H1 (cell line): ENCODE data around the gene MKLN1. TPM values are rescaled to one million over a fixed set of nuclear protein-coding genes. Genes with fewer than 3 reads are reported as not detected.

Source experiments
- CTCF ChIA-PET: fragments of 300-600 bp; sonication (Branson Sonifier 250); formaldehyde crosslinking; loops from one replicate; lab custom pipeline; 2021; ENCODE audit not compliant: partially characterized antibody; lab: Charles Lee
- POLR2A ChIA-PET: fragments of 300-600 bp; sonication (Branson Sonifier 250); formaldehyde crosslinking; loops from one replicate; lab custom pipeline; 2021; ENCODE audit warnings: inconsistent platforms; ENCODE audit not compliant: partially characterized antibody; lab: Charles Lee
- DNase-seq, 2 experiments: peaks; one replicate each; pipeline versions ENCODE4 v3.0.0 to v3.0.0-alpha.2; 2010 to 2022; ENCODE audit warnings: low spot score in 2 of 2, low read depth in 1 of 2, mixed read lengths in 1 of 2
- FAIRE-seq: peaks from 2 replicates; lab custom pipeline; 2011; peaks lifted over from hg19 to GRCh38; lab: Jason Lieb, UNC
- H2AFZ ChIP-seq: 2 replicates; pipeline ENCODE4 v1.8.1; 2012; ENCODE audit warnings: low read length, inconsistent platforms
- H2AK5ac ChIP-seq: 2 replicates; pipeline ENCODE4 v1.6.1; 2013; ENCODE audit warnings: low read depth, low read length
- H2BK120ac ChIP-seq: replicated peaks from 2 replicates; pipeline ENCODE3; 2013; ENCODE audit warnings: low read depth, low read length, inconsistent platforms
- H2BK12ac ChIP-seq: 2 replicates; pipeline ENCODE4 v1.6.1; 2013; ENCODE audit warnings: low read depth, low read length
- H2BK15ac ChIP-seq: 2 replicates; pipeline ENCODE4 v1.6.1; 2013; ENCODE audit warnings: low read length
- H2BK20ac ChIP-seq: 2 replicates; pipeline ENCODE4 v1.6.1; 2013; ENCODE audit warnings: low read length
- H2BK5ac ChIP-seq: 2 replicates; pipeline ENCODE4 v1.6.1; 2013; ENCODE audit warnings: low read depth, low read length
- H3K14ac ChIP-seq: 2 replicates; pipeline ENCODE4 v1.6.1; 2013; ENCODE audit warnings: inconsistent platforms; ENCODE audit not compliant: insufficient read length
- H3K18ac ChIP-seq: 2 replicates; pipeline ENCODE4 v1.6.1; 2013; ENCODE audit warnings: low read length; ENCODE audit errors: extremely low read depth
- H3K23ac ChIP-seq: 2 replicates; pipeline ENCODE4 v1.6.1; 2013; ENCODE audit warnings: inconsistent platforms; ENCODE audit not compliant: insufficient read length
- H3K23me2 ChIP-seq: 2 replicates; pipeline ENCODE4 v1.6.1; 2013; ENCODE audit warnings: low read depth, low read length
- H3K27ac ChIP-seq: 2 replicates; pipeline ENCODE4 v1.6.1; 2011; ENCODE audit warnings: low read depth, low read length, inconsistent platforms
- H3K27me3 ChIP-seq, 4 experiments: replicated peaks in 1 of 4; 1 replicate in 1 of 4; 2 replicates in 3 of 4; pipeline versions ENCODE4 v1.6.1 to v1.8.1; 2011 to 2013; ENCODE audit warnings: low read length in 3 of 4, mild to moderate bottlenecking in 3 of 4, inconsistent platforms in 2 of 4, mixed read lengths in 2 of 4, moderate library complexity in 1 of 4; ENCODE audit not compliant: control insufficient read depth in 3 of 4, insufficient read depth in 3 of 4; ENCODE audit errors: extremely low read depth in 1 of 4
- H3K36me3 ChIP-seq, 4 experiments: 2 replicates each; pipeline versions ENCODE4 v1.6.1 to v1.8.1; 2011 to 2013; ENCODE audit warnings: mild to moderate bottlenecking in 4 of 4, low read length in 3 of 4, moderate library complexity in 2 of 4, control low read depth in 1 of 4, inconsistent platforms in 1 of 4; ENCODE audit not compliant: insufficient read depth in 4 of 4, control insufficient read depth in 2 of 4
- H3K4ac ChIP-seq: replicated peaks from 2 replicates; pipeline ENCODE3; 2013; ENCODE audit warnings: low read length, low read depth, mixed read lengths, inconsistent platforms; ENCODE audit not compliant: insufficient read length
- H3K4me1 ChIP-seq, 4 experiments: replicated peaks in 1 of 4; 1 replicate in 1 of 4; 2 replicates in 3 of 4; pipeline versions ENCODE4 v1.6.1 to v1.8.1; 2011 to 2013; ENCODE audit warnings: low read length in 3 of 4, inconsistent platforms in 2 of 4, mixed read lengths in 1 of 4; ENCODE audit not compliant: insufficient read depth in 4 of 4, control insufficient read depth in 3 of 4
- H3K4me2 ChIP-seq, 2 experiments: 2 replicates each; pipeline versions ENCODE4 v1.6.1 to v1.8.1; 2011 to 2013; ENCODE audit warnings: low read depth in 2 of 2, low read length in 2 of 2, control low read depth in 1 of 2, inconsistent platforms in 1 of 2, mild to moderate bottlenecking in 1 of 2; ENCODE audit not compliant: insufficient read depth in 1 of 2
- H3K4me3 ChIP-seq, 4 experiments: fragments of 200-600, 300-600 bp in 1 of 4; sonication (generic), shearing (Covaris generic), sonication (Bioruptor Twin) in 1 of 4; 2 replicates each; pipeline versions ENCODE4 v1.5.1 to v1.8.1; 2011 to 2016; ENCODE audit warnings: low read length in 4 of 4, low read depth in 3 of 4, control low read depth in 2 of 4, inconsistent platforms in 2 of 4, mild to moderate bottlenecking in 2 of 4, mixed read lengths in 1 of 4, moderate library complexity in 1 of 4; ENCODE audit not compliant: insufficient read depth in 2 of 4; ENCODE audit errors: extremely low read depth in 1 of 4
- H3K56ac ChIP-seq: replicated peaks from 2 replicates; pipeline ENCODE3; 2013; ENCODE audit warnings: low read depth, mild to moderate bottlenecking, mixed read lengths, low read length, inconsistent platforms; ENCODE audit not compliant: insufficient read length
- H3K79me1 ChIP-seq: 2 replicates; pipeline ENCODE4 v1.6.1; 2013; ENCODE audit warnings: low read depth, low read length, control low read depth
- H3K79me2 ChIP-seq, 2 experiments: 2 replicates each; pipeline versions ENCODE4 v1.6.1 to v1.8.1; 2012 to 2013; ENCODE audit warnings: low read length in 2 of 2, mild to moderate bottlenecking in 2 of 2, inconsistent platforms in 1 of 2; ENCODE audit not compliant: insufficient read depth in 2 of 2, control insufficient read depth in 1 of 2
- H3K9ac ChIP-seq, 4 experiments: replicated peaks in 1 of 4; 1 replicate in 1 of 4; 2 replicates in 3 of 4; pipeline versions ENCODE4 v1.6.1 to v1.8.1; 2011 to 2013; ENCODE audit warnings: low read depth in 3 of 4, low read length in 3 of 4, control low read depth in 2 of 4, mild to moderate bottlenecking in 2 of 4, moderate library complexity in 2 of 4, inconsistent platforms in 1 of 4; ENCODE audit errors: extremely low read depth in 1 of 4
- H3K9me3 ChIP-seq, 2 experiments: 2 replicates each; pipeline versions ENCODE4 v1.6.1 to v1.8.1; 2012 to 2013; ENCODE audit warnings: mild to moderate bottlenecking in 2 of 2, moderate library complexity in 2 of 2, control low read depth in 1 of 2, inconsistent platforms in 1 of 2, low read depth in 1 of 2, low read length in 1 of 2, mixed read lengths in 1 of 2; ENCODE audit not compliant: insufficient read depth in 2 of 2
- H4K20me1 ChIP-seq, 2 experiments: replicated peaks in 1 of 2; 2 replicates each; pipeline versions ENCODE3 to v1.8.1; 2011 to 2013; ENCODE audit warnings: inconsistent platforms in 2 of 2, low read length in 2 of 2, mild to moderate bottlenecking in 1 of 2; ENCODE audit not compliant: insufficient read depth in 2 of 2, control insufficient read depth in 1 of 2
- H4K5ac ChIP-seq: 2 replicates; pipeline ENCODE4 v1.6.1; 2013; ENCODE audit warnings: low read length, low read depth, mixed read lengths, inconsistent platforms; ENCODE audit not compliant: insufficient read length
- H4K8ac ChIP-seq: 2 replicates; pipeline ENCODE4 v1.8.0; 2013; ENCODE audit warnings: mild to moderate bottlenecking, moderate library complexity, low read length, inconsistent platforms; ENCODE audit not compliant: insufficient read depth; ENCODE audit errors: extremely low read depth
- H4K91ac ChIP-seq: replicated peaks from 2 replicates; pipeline ENCODE3; 2013; ENCODE audit warnings: low read length, mixed read lengths, inconsistent platforms; ENCODE audit not compliant: insufficient read length
- ATF3 ChIP-seq: IDR thresholded peaks from 2 replicates; pipeline ENCODE4 v1.6.1; 2011; ENCODE audit warnings: low read depth, mild to moderate bottlenecking, low read length; ENCODE audit not compliant: insufficient read depth
- MAX ChIP-seq: IDR thresholded peaks from 2 replicates; pipeline ENCODE4 v1.6.1; 2012; ENCODE audit warnings: inconsistent platforms
- PHF8 ChIP-seq: fragments of 200-600 bp; sonication (generic); conservative IDR thresholded peaks from 2 replicates; pipeline ENCODE4 v1.7.1; 2012; ENCODE audit warnings: low read depth, mild to moderate bottlenecking, inconsistent platforms, low read length, moderate library complexity
- POLR2A ChIP-seq, 2 experiments: IDR thresholded peaks; 1 replicate in 1 of 2; 2 replicates in 1 of 2; pipeline ENCODE4 v1.6.1; 2011; ENCODE audit warnings: low read depth in 2 of 2, low read length in 2 of 2, mild to moderate bottlenecking in 2 of 2; ENCODE audit errors: control extremely low read depth in 1 of 2
- POLR2AphosphoS5 ChIP-seq: IDR thresholded peaks from 2 replicates; pipeline ENCODE4 v1.6.1; 2011; ENCODE audit warnings: low read depth, low read length
- TAF7 ChIP-seq: optimal IDR thresholded peaks from 2 replicates; pipeline ENCODE3; 2011; ENCODE audit warnings: low read depth, mild to moderate bottlenecking, inconsistent platforms, low read length, moderate library complexity, borderline replicate concordance
- WGBS, 2 experiments: shearing (Covaris generic) in 1 of 2; methylation state at CpG; one replicate each; pipeline versions ENCODE4 v1.1.6 to v1.1.7; 2013 to 2015; ENCODE audit warnings: low lambda C conversion rate in 2 of 2, mixed read lengths in 2 of 2, inconsistent platforms in 1 of 2, low coverage in 1 of 2, missing lambda C conversion rate in 1 of 2; ENCODE audit not compliant: insufficient replicate concordance in 2 of 2, insufficient coverage in 1 of 2, insufficient read length in 1 of 2; ENCODE audit errors: extremely low coverage in 1 of 2, missing lambda C conversion rate in 1 of 2; 5-methylcytosine and 5-hydroxymethylcytosine counted together
- polyA plus RNA-seq, 7 experiments: library from polyadenylated mRNA; depleted of rRNA in 3 of 7; stranded (reverse) in 5 of 7; unstranded in 2 of 7; fragments of >200 nt in 5 of 7; fragments of 200-250 nt in 2 of 7; gene quantifications; 1 replicate in 5 of 7; 2 replicates in 1 of 7; 4 replicates in 1 of 7; pipeline versions ENCODE4 v1.2.1 to v1.2.3, GENCODE V29; 2011 to 2013; ENCODE audit warnings: missing spikeins in 2 of 7, mixed read lengths in 2 of 7
- total RNA-seq: library from RNA; stranded (reverse); fragmentation: NEBNext Ultra II Directional; extraction: Animal tissue kit (Norgen Biotek cat#: 25700); gene quantifications from 2 replicates; pipeline ENCODE4 v1.2.1, GENCODE V29; 2021

MKLN1 gene
- total and polyA plus RNA-seq, 2 of the 8 experiments (the other 6 are each of a cell fraction or from before 2014, with no cell fraction given) = 22.3 to 50.9 TPM

GRCh38 chr7:131533151-131533559 lies 205.5 kb downstream of the MKLN1 start:
- Histone ChIP-seq H4K5ac (no peak overlapping the region), H3K79me2 (peaks cover 51 to 96% of the 10 kb centered on the region in 2 experiments), H3K56ac (no peak overlapping the region), H3K36me3 (peaks cover 2 to 87% (median 10%) of the 10 kb centered on the region in 4 experiments; a peak in 7 of 8 replicates), H3K4ac (no peak overlapping the region), H3K23ac (no peak overlapping the region), H2BK20ac (no peak overlapping the region), H3K4me3 (no peak overlapping the region), H3K79me1 (peaks cover 26% of the 10 kb centered on the region), H3K4me1 (peaks cover 6 to 41% (median 24%) of the 10 kb centered on the region in 4 experiments), H4K8ac (peak overlapping the region; percentile 11; the same call in 1 of the 2 replicates), H3K14ac (no peak overlapping the region), H4K91ac (no peak overlapping the region), H2AFZ (no peak overlapping the region), H2BK120ac (no peak overlapping the region), H3K4me2 (peak overlapping the region in 1 of 2 experiments; percentile 13; a peak in 1 of 4 replicates), H3K23me2 (no peaks in the 10 kb centered on the region), H3K18ac (no peak overlapping the region), H3K9me3 (no peaks in the 10 kb centered on the region), H3K9ac (no peak overlapping the region), H3K27me3 (no peaks in the 10 kb centered on the region), H3K27ac (no peak overlapping the region), H2BK12ac (no peak overlapping the region), H2AK5ac (no peak overlapping the region), H4K20me1 (peaks cover 62 to 69% of the 10 kb centered on the region in 2 experiments), H2BK15ac (no peak overlapping the region), H2BK5ac (0 out of 2 replicates have a peak overlapping the region, but pooled peaks have one; percentile 13)
- TF ChIP-seq MAX (no peak), POLR2AphosphoS5 (peak; percentile 4; the same call in 1 of the 2 replicates), POLR2A (IDR thresholded peaks at IDR 0.05; ENCODE audit: control extremely low read depth in 1 of 2, low read depth in 2 of 2, low read length in 2 of 2) (peak in 1 of 2 experiments; percentile 14; a peak in 1 of 3 replicates), PHF8 (no peak), ATF3 (no peak), TAF7 (no peak)
- FAIRE-seq (no peak), DNase-seq (no peak)
- ChIA-PET POLR2A (interaction anchor here (6.9 kb wide), 1 partner anchor 12 kb away, joined by 28 read pairs; no protein-coding TSS in a partner anchor), CTCF (interaction anchor here (1.0 to 11.9 kb wide), 3 partner anchors 16 to 122 kb away, joined by 3 to 154 read pairs (median 5); no protein-coding TSS in a partner anchor)
- WGBS, 2 experiments = 90% methylated on average over 9 of the region's 9 CpGs; no CpG with 5 or more reads in 1 of the 2 experiments
